Posterior vena cava (tissue), 2 donors: ENCODE data around the gene ZNF692. TPM values are rescaled to one million over a fixed set of nuclear protein-coding genes. Genes with fewer than 3 reads are reported as not detected.
"Not testable (repeated sequence)": the region's sequence is repeated elsewhere in the genome, so short reads cannot be mapped to it uniquely, and the experiment has no call there.

Experiments used
- DNase-seq: peaks from one replicate; pipeline ENCODE4 v3.0.0-alpha.2; 2020; ENCODE audit warnings: low spot score
- intact Hi-C, 2 donors: fragments of 100-400 bp; cut with DNase I; formaldehyde crosslinking; loops; one replicate each; pipeline versions ENCODE4 v1.14.1 to v1.14.2; 2022 to 2023
- long read RNA-seq, 2 donors: library from polyadenylated mRNA; unstranded; transcript quantifications; one replicate each; pipeline ENCODE4 v2.0.0, GENCODE V29; 2020 to 2021
- total RNA-seq, 2 donors: library from RNA; stranded (reverse); fragmentation: NEBNext Ultra II Directional; extraction: Animal tissue kit (Norgen Biotek cat#: 25700); gene quantifications; one replicate each; pipeline ENCODE4 v1.2.1, GENCODE V29; 2021
- donor health status: DM: yes; HTN: yes; CAD: no.
- donor health status: DM: yes; HTN: yes; CAD: no.

The ZNF692 gene
- total RNA-seq: 10 to 100 TPM; 14.7 to 17.6 TPM
- long read RNA-seq, donor 1, partial matches to known transcripts: 0 of 5 reads
- long read RNA-seq, donor 1, other reads (novel, unspliced or antisense): 4 of 5 reads
- long read RNA-seq, donor 2, transcript ZNF692-201 (12 exons, 1,931 nt): major isoform, 7 of 24 reads
- long read RNA-seq, donor 2, partial matches to known transcripts: 1 of 24 reads
- long read RNA-seq, donor 2, other reads (novel, unspliced or antisense): 15 of 24 reads

- peak; percentile 100 for DNase-seq
- intact Hi-C loops: no loop called here
Measured at GRCh38 chr1:248858891-248859889, at the start of gene ZNF692. Gene ZNF692, minus strand, starts transcription at chr1:248859085. Its CDS starts 776 bp downstream, at chr1:248858309.

- DNase-seq: no peak
- intact Hi-C loops: no loop called here
Measured at GRCh38 chr1:248906753-248907661, 48.1 kb upstream of the ZNF692 start.

GRCh38 chr1:248906009-248906752 lies 47.3 kb upstream of the ZNF692 start, which contains the start of gene PGBD2:
Gene PGBD2, plus strand, starts transcription at chr1:248906235. Its CDS starts 7,628 bp downstream, at chr1:248913863.
- intact Hi-C loops: no loop called here
- peak; percentile 98 for DNase-seq

- intact Hi-C loops: no loop called here
- DNase-seq: no peak
Measured at GRCh38 chr1:248905662-248906008, 46.8 kb upstream of the ZNF692 start.

GRCh38 chr1:248904437-248905216 lies 45.7 kb upstream of the ZNF692 start:
- intact Hi-C loops: no loop called here

GRCh38 chr1:248901578-248901977 lies 42.7 kb upstream of the ZNF692 start:
- DNase-seq: no peak
- intact Hi-C loops: no loop called here

More at GRCh38 chr1:248904437-248905216, 45.7 kb upstream of the ZNF692 start:
- DNase-seq: no peak

GRCh38 chr1:248900637-248901036 lies 41.8 kb upstream of the ZNF692 start:
- DNase-seq: no peak
- intact Hi-C loops: no loop called here

- no peak for DNase-seq
- intact Hi-C loops: no loop called here
Measured at GRCh38 chr1:248897412-248898337, 38.8 kb upstream of the ZNF692 start.

GRCh38 chr1:248894837-248895236 lies 36.0 kb upstream of the ZNF692 start:
- DNase-seq: no peak
- intact Hi-C loops: no loop called here

- no peak for DNase-seq
- intact Hi-C loops: no loop called here
Measured at GRCh38 chr1:248892590-248892989, 33.7 kb upstream of the ZNF692 start.

- intact Hi-C loops: no loop called here
- DNase-seq: no peak
Measured at GRCh38 chr1:248891758-248892157, 32.9 kb upstream of the ZNF692 start.

GRCh38 chr1:248890549-248891498 lies 31.9 kb upstream of the ZNF692 start:
- DNase-seq: no peak
- intact Hi-C loops: no loop called here

GRCh38 chr1:248889914-248890243 lies 31.0 kb upstream of the ZNF692 start:
- intact Hi-C loops, DNase-seq: not testable (repeated sequence)

GRCh38 chr1:248886237-248886895 lies 27.5 kb upstream of the ZNF692 start:
- intact Hi-C loops: no loop called here
- DNase-seq: no peak

- no peak for DNase-seq
- intact Hi-C loops: no loop called here
Measured at GRCh38 chr1:248885646-248886045, 26.8 kb upstream of the ZNF692 start.
